GM23338 (cell line): Measurements from ENCODE around the gene SLC7A10. TPM values are rescaled to one million over a fixed set of nuclear protein-coding genes. Genes with fewer than 3 reads are reported as not detected.

ENCODE experiments used
- ATAC-seq: fragments of 200-7000 bp; cut with Tn5 transposase; 3 replicates; pipeline ENCODE4 v1.9.1; 2020
- DNase-seq: peaks from one replicate; pipeline ENCODE4 v3.0.0-alpha.2; 2015; ENCODE audit warnings: low spot score
- H2AFZ ChIP-seq: fragments of 200-600 bp; sonication (generic); 2 replicates; pipeline ENCODE4 v1.8.0; 2016; ENCODE audit warnings: antibody characterized with exemption, mild to moderate bottlenecking, moderate library complexity
- H3F3A ChIP-seq: fragments of 200-600 bp; sonication (generic); replicated peaks from 2 replicates; pipeline ENCODE4 v1.8.0; 2017; ENCODE audit warnings: antibody characterized with exemption, mixed run types, low read depth
- H3K27ac ChIP-seq: fragments of 200-600 bp; sonication (generic); 2 replicates; pipeline ENCODE4 v1.6.1; 2016; ENCODE audit warnings: low read depth
- H3K27me3 ChIP-seq: fragments of 200-600 bp; sonication (generic); 2 replicates; pipeline ENCODE4 v1.8.0; 2016; ENCODE audit warnings: mild to moderate bottlenecking, mixed run types, moderate library complexity; ENCODE audit not compliant: insufficient read depth
- H3K36me3 ChIP-seq: fragments of 200-600 bp; sonication (generic); 2 replicates; pipeline ENCODE4 v1.8.0; 2016; ENCODE audit warnings: mild to moderate bottlenecking; ENCODE audit not compliant: insufficient read depth
- H3K4me1 ChIP-seq: fragments of 200-600 bp; sonication (generic); 2 replicates; pipeline ENCODE4 v1.8.0; 2016; ENCODE audit warnings: mild to moderate bottlenecking, moderate library complexity; ENCODE audit not compliant: insufficient read depth
- H3K4me2 ChIP-seq: fragments of 200-600 bp; sonication (generic); 2 replicates; pipeline ENCODE4 v1.7.1; 2017; ENCODE audit warnings: mixed run types
- H3K4me3 ChIP-seq: fragments of 200-600 bp; sonication (generic); 2 replicates; pipeline ENCODE4 v1.6.1; 2016; ENCODE audit warnings: mixed run types
- H3K79me2 ChIP-seq: fragments of 200-600 bp; sonication (generic); replicated peaks from 2 replicates; pipeline ENCODE4 v1.8.0; 2017; ENCODE audit warnings: mild to moderate bottlenecking; ENCODE audit not compliant: insufficient read depth
- H3K9me2 ChIP-seq: fragments of 200-600 bp; sonication (generic); 2 replicates; pipeline ENCODE4 v1.8.0; 2017; ENCODE audit not compliant: insufficient read depth
- H4K20me1 ChIP-seq: fragments of 200-600 bp; sonication (generic); replicated peaks from 2 replicates; pipeline ENCODE4 v1.8.0; 2017; ENCODE audit warnings: mild to moderate bottlenecking; ENCODE audit not compliant: insufficient read depth
- H3K27ac Mint-ChIP-seq: 2 replicates; pipeline ENCODE4 v1.8.0; 2020; ENCODE audit warnings: inconsistent platforms, mild to moderate bottlenecking, moderate library complexity, mixed read lengths
- H3K27me3 Mint-ChIP-seq: 3 replicates; pipeline ENCODE4 v1.8.0; 2022; ENCODE audit warnings: low read depth, mild to moderate bottlenecking, moderate library complexity, mixed read lengths, inconsistent platforms; ENCODE audit not compliant: insufficient read depth, poor library complexity
- H3K36me3 Mint-ChIP-seq: 3 replicates; pipeline ENCODE4 v1.8.0; 2021; ENCODE audit warnings: low read depth, mild to moderate bottlenecking, inconsistent platforms, moderate library complexity, mixed read lengths
- H3K4me1 Mint-ChIP-seq: 3 replicates; pipeline ENCODE4 v1.8.0; 2020; ENCODE audit warnings: mild to moderate bottlenecking, inconsistent platforms, mixed read lengths
- H3K4me3 Mint-ChIP-seq: 3 replicates; pipeline ENCODE4 v1.8.0; 2021; ENCODE audit warnings: moderate library complexity, mild to moderate bottlenecking, inconsistent platforms, mixed read lengths
- H3K9me3 Mint-ChIP-seq: 3 replicates; pipeline ENCODE4 v1.8.0; 2020; ENCODE audit warnings: moderate library complexity, mild to moderate bottlenecking, inconsistent platforms, mixed read lengths
- CTCF ChIP-seq, 2 experiments: fragments of 200-600 bp in 1 of 2; sonication (generic) in 1 of 2; conservative IDR thresholded peaks; 2 replicates each; pipeline versions ENCODE4 v1.5.1 to v1.6.1; 2016 to 2017; ENCODE audit warnings: antibody characterized with exemption in 2 of 2, low read depth in 2 of 2, mild to moderate bottlenecking in 2 of 2, moderate library complexity in 1 of 2
- ETS1 ChIP-seq: IDR thresholded peaks from 2 replicates; pipeline ENCODE4 v1.6.1; 2016; ENCODE audit warnings: antibody characterized with exemption
- EZH2 ChIP-seq: fragments of 200-600 bp; sonication (generic); IDR thresholded peaks from one replicate; pipeline ENCODE4 v1.8.0; 2017; ENCODE audit warnings: antibody characterized with exemption, mild to moderate bottlenecking, low read depth; ENCODE audit not compliant: unreplicated experiment
- JUNB ChIP-seq: IDR thresholded peaks from one replicate; pipeline ENCODE4 v1.6.1; 2016; ENCODE audit warnings: antibody characterized with exemption; ENCODE audit not compliant: unreplicated experiment
- REST ChIP-seq: IDR thresholded peaks from one replicate; pipeline ENCODE4 v1.6.1; 2018; ENCODE audit warnings: antibody characterized with exemption; ENCODE audit not compliant: unreplicated experiment
- STAT1 ChIP-seq: IDR thresholded peaks from one replicate; pipeline ENCODE4 v1.6.1; 2016; ENCODE audit warnings: antibody characterized with exemption; ENCODE audit not compliant: unreplicated experiment
- ZNF114 ChIP-seq: fragments of 250-450 bp; sonication (Bioruptor Pico); IDR thresholded peaks from 2 replicates; pipeline ENCODE4 v1.5.0; 2020; ENCODE audit warnings: mild to moderate bottlenecking, moderate library complexity
- ZNF462 ChIP-seq: fragments of 250-450 bp; sonication (Bioruptor Pico); IDR thresholded peaks from 2 replicates; pipeline ENCODE4 v1.5.0; 2020; ENCODE audit warnings: mild to moderate bottlenecking, moderate library complexity
- polyA plus RNA-seq: library from polyadenylated mRNA; unstranded; fragments of >200 nt; fragmentation: Nextera tagmentation; extraction: Ambion mirVana; gene quantifications from 2 replicates; pipeline ENCODE4 v1.2.1, GENCODE V29; 2016
- total RNA-seq: library from RNA; depleted of rRNA; stranded (reverse); fragments of >200 nt; shearing (Covaris generic); gene quantifications from 2 replicates; pipeline ENCODE4 v1.2.3, GENCODE V29; 2014

Gene SLC7A10
- total and polyA plus RNA-seq, 2 experiments from 2014 or later = 3.3 to 6.3 TPM

- Mint-ChIP-seq H3K4me1 (no peaks in the 10 kb centered on the region), H3K36me3 (peaks cover 7% of the 10 kb centered on the region), H3K27me3 (peaks cover 5% of the 10 kb centered on the region), H3K27ac (no peak overlapping the region), H3K4me3 (no peak overlapping the region), H3K9me3 (no peaks in the 10 kb centered on the region)
- Histone ChIP-seq H3K4me1 (no peaks in the 10 kb centered on the region), H3K36me3 (no peaks in the 10 kb centered on the region), H3K27ac (no peak overlapping the region), H4K20me1 (peaks cover 4% of the 10 kb centered on the region; the same call in 1 of the 2 replicates), H3K9me2 (no peaks in the 10 kb centered on the region), H3K4me2 (no peak overlapping the region), H3K4me3 (no peak overlapping the region), H3K79me2 (no peaks in the 10 kb centered on the region), H2AFZ (no peak overlapping the region), H3F3A (no peaks in the 10 kb centered on the region), H3K27me3 (no peaks in the 10 kb centered on the region)
- DNase-seq (no peak), ATAC-seq (no peak)
- TF ChIP-seq JUNB = no peak
- no peak for TF ChIP-seq EZH2
- no peak for TF ChIP-seq CTCF (conservative IDR thresholded peaks at IDR 0.05; ENCODE audit: low read depth in 2 of 2)
- no peak for TF ChIP-seq REST
- TF ChIP-seq ETS1 = no peak
- TF ChIP-seq ZNF462 (CRISPR knock-in tag) = no peak
- no peak for TF ChIP-seq ZNF114 (CRISPR knock-in tag)
- TF ChIP-seq STAT1 = no peak
These were observed 23.6 kb downstream of the SLC7A10 start for GRCh38 chr19:33201886-33202545.
